GM18951 (cell line): ENCODE data around the gene OR52A1.
"Not testable (repeated sequence)": the region's sequence is repeated elsewhere in the genome, so short reads cannot be mapped to it uniquely, and the experiment has no call there.

ENCODE experiments used
- POLR2A ChIP-seq: IDR thresholded peaks from 4 replicates; pipeline ENCODE4 v1.6.1; 2011; ENCODE audit warnings: mild to moderate bottlenecking; ENCODE audit not compliant: insufficient read length, insufficient read depth; ENCODE audit errors: extremely low read depth
- in situ Hi-C: fragments of 300-500 bp; cut with MboI; formaldehyde crosslinking; loops from one replicate; pipeline ENCODE4 v1.12.0; 2022; ENCODE audit warnings: low sequenced_read_pairs, mixed read lengths, inconsistent platforms; ENCODE audit not compliant: unreplicated experiment

The OR52A1 gene

DNA sequence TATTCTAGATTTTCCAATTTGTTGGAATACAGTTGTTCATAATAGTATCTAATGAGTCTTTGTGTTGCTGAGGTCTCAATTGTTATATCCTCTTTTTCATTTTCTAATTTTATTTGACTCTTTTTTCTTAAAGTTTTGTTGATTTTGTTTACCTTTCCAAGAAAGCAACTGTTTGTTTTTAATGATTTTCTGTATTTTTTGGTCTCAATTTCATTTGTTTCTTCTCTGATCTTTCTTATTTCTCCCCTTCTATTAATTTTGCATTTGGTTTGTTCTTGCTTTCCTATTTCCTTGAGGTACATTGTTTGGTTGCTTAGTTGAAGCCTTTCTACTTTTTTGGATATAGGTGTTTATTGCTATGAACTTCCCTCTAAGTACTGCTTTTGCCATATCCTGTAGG lies 5.2 kb upstream of the OR52A1 start:
- in situ Hi-C loops: no loop called here
- no peak for TF ChIP-seq POLR2A

DNA sequence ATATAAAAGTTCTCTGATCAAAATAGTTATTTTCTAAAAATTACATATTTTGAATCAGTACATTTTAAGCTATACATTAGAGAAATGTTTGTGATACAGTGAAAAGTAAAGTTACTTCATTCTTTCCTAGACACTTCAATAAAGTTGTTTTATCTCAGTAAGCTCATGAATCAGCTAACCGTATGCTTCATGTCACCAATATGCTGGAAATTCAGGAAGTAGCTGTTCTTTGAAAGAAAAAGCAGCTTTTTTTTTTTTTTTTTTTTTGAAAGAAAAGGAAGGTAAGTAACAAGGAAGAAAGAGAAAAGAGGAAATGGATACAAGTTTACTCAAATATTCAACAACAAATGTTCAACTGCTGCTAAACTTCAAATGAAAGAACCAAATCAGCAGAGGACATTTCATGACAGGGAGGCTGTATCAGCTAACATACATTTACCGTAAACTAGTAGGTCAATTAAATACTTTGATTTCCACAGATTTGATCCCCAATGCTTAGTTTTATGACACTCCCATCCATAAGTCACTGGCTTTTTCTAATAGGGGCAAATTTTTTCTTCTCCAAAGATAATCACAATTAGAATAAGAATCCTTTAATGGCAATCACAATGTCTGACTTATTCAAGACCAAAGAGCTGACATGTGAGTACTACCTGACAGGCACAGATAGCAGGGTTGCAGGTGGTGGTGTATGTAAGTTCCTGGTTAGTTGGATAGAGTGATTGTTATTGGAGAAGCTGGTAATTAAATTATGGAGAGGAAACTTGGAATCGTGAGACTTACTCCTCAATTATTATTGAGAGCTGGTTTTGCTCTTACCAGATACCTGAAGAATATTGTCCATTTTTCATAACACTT lies 754 bp downstream of the OR52A1 start:
- no peak for TF ChIP-seq POLR2A
- in situ Hi-C loops: no loop called here

DNA sequence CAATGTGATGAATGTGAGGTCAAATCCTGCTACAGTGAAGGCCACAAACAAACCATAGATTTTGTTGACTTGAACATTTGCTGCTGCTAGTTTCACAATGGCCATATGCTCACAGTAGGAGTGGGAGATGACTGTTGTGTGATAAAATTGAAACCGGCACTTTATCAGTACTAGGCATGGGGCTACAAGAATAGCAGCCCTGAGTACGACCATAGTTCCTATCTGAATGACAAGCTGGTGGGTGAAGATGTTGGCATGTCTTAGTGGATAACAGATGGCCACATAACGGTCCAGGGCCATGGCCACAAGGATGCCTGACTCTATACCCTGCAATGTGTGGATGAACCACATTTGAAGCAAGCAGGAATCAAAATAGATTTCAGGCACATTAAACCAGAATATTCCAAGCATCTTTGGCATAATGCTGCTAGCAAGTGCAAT lies 2.8 kb downstream of the OR52A1 start:
- in situ Hi-C loops: no loop called here
- no peak for TF ChIP-seq POLR2A

DNA sequence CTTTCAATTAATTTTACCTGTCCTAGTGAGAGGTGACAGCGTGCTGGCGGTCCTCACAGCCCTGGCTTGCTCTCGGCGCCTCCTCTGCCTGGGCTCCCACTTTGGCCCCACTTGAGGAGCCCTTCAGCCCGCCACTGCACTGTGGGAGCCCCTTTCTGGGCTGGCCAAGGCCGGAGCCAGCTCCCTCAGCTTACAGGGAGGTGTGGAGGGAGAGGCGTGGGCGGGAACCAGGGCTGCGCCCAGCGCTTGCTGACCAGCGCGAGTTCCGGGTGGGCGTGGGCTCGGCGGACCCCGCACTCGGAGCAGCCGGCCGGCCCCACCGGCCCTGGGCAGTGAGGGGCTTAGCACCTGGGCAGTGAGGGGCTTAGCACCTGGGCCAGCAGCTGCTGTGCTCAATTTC lies 10.4 kb downstream of the OR52A1 start:
- in situ Hi-C loops: not testable (repeated sequence)

DNA sequence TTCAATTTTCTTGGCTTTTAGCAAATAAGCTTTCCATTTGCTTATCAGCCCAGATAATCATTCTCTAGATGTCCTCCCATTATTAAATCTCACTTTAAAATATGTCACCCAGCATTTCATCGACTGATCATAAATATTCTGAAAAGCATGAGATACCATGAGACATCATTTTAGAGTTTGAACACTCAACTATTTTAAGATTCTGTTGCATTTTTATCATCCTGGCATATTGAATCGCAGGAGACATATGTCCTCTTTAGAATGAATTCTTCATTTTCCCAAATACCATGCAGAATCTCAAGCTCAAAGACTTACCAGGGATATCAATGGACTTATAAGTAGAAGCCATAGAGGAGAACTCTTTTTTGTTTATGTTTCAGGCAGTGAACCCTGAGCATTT lies 16.6 kb downstream of the OR52A1 start, which contains the start of gene OR52A5:
OR52A5 (minus strand) TSS at position 361 of the 400 bp plus-strand sequence. CDS start 5,714 bp downstream, outside the sequence.
- TF ChIP-seq POLR2A: no peak
- in situ Hi-C loops: no loop called here

DNA sequence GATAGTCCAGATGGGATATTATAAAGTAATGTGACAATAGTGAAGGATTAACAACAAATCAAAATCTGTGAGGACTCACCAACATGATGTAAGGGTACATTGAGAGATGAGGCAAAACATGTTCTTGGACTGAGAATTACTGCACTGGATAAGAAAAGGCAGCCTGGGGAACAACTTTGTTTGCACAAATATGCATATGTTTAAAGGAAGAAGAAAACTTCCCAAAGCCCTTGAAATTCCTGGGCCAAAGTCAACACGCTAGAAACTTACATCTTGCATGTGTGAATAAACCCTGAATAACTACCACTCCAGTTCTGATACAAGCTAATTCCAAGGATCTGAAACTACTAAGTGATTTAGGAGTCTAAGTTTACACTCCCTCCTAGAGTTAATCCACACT lies 17.5 kb downstream of the OR52A1 start:
- in situ Hi-C loops: no loop called here
- no peak for TF ChIP-seq POLR2A

DNA sequence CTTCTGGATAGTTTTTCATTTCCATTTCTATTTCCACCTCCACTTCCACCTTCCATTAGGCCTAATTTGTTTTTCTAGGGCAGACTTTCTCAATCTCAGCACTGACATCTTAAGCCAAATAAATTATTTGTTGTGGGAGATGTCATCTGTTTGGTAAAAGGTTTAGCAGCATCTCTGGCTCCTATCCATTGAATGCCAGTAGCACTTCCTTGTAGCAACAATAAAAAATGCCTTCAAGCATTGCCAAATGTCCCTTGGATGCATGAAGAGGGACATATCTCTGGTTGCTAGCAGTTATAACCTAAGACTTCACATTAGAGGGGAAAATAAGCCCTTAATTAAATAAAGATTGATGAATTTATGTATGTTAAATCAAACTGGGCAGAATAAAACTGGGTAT lies 18.3 kb downstream of the OR52A1 start:
- in situ Hi-C loops: no loop called here
- TF ChIP-seq POLR2A: no peak

DNA sequence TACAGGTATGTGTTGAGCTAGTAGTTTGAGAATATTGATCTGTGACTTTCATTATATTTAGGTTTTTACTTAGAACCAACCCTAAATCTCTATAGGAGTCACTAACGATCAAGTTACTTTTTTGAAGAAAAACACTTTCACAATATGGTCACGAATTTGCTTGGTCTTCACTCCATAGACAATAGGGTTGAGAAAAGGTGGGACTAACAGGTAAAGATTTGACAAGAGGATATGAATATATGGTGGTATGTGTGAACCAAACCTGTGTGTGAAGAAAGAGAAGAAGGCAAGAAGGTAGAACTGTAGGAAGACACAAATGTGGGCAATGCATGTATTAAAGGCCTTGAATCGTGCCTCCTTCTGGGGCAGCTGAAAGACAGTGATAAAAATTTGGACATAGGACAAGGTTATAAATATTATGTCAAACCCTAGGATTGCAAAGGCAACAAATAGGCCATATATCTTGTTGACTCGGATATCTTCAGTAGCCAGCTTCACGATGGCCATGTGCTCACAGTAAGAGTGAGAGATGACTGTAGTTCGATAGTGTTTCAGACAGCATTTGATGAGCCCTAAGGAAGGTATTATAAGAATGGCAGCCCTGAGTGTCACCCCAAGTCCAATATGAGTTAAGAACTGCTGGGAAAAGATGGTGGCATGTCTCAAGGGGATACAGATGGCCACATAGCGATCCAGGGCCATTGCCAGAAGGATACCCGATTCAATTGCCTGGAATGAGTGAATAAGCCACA lies 22.8 kb downstream of the OR52A1 start:
- in situ Hi-C loops: no loop called here

DNA sequence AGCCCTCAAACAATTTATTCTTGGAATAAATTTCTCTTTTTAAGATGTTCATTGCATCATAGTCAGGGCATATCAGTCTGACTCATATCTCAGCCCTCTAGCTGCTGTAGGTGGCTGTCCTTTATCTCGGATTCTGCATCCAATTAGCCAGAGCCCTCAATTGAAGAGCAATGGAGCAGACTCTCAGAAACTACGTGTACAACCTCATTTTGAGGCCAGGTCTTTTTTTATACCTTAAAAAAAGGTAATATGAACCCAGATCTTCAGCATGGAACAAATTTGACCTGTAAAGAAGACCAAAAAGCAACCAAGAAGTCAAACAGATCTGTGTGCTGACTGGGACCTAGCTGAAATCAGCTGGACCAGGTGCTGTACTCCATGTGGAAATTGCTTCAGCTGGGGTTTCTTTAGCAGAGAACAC lies 25.1 kb downstream of the OR52A1 start:
- TF ChIP-seq POLR2A: no peak
- in situ Hi-C loops: no loop called here

More for the DNA sequence above, 22.8 kb downstream of the OR52A1 start:
- TF ChIP-seq POLR2A: no peak

DNA sequence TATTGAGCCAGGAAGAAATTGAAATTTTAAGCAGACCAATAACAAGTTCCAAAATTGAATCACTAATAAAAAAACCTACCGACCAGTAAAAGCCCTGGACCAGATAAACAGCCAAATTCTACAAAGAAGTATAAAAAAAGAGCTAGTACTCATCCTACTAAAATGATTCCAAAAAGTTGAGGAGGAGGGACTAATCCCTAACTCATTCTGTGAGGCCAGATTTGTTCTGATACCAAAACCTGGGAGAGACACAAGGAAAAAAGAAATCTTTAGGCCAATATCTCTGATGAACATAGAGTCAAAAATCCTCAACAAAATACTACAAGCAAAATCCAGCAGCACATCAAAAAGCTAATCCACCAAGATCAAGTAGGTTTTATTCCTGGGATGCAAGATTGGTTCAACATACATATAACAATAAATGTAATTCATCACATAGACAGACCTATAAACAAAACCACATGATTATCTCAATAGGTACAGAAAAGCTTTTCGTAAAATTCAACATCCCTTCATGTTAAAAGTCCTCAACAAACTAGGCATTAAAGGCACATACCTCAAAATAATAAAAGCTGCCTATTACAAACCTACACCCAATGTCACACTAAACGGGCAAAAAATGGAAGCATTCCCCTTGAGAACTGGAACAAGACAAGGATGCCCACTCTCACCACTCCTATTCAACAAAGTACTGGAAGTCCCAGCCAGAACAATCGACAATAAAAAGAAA lies 29.5 kb downstream of the OR52A1 start:
- in situ Hi-C loops: no loop called here
- no peak for TF ChIP-seq POLR2A

DNA sequence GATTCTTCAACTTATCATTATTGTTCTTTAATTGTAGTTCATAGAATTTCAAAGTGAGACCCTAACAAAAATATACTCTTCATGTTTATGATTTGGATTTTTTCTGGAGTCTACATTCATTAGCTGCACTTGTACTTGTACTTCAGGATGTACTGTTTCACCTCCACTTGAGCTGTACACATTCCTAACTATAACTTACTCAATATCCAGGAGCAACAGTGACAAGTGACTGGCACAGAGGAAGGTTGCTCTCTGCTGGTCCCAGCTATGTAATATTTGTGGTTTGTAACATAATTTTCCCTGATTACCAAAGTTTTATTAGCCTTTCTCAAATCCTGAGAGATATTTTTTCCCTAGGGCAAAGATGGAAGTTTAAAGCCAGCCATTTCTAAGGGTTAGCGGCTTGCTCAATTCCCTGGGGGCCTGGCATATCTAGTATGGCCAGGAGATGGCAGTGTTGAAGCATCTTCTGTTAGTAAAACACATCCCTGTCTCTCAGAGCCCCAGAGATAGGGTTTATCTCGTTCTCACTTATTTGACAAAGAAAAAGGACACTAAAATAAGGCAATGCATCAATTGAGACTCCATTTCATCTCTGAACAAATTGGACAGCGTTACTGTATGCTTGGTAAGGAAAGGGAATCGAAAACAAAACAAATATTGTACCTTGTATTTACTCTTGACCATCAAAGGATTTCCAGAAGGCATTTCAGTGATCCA lies 30.6 kb downstream of the OR52A1 start:
- in situ Hi-C loops: no loop called here
- TF ChIP-seq POLR2A: no peak

DNA sequence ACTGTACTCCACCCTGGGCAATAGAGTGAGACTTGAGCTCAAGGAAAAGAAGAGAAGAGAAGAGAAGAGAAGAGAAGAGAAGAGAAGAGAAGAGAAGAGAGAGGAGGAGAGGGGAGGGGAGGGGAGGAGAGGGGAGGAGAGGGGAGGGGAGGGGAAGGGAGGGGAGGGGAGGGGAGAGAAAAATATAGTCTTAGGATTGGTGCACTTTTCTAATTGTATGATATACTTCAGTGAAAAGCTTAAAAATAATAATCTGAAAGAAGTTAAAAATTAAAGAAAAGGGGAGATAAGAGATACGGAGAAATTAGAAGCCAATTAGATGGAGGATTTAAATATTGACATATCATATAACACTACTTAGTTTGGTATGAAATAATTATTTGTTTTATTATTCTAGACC lies 35.7 kb downstream of the OR52A1 start:
- no peak for TF ChIP-seq POLR2A
- in situ Hi-C loops: no loop called here

DNA sequence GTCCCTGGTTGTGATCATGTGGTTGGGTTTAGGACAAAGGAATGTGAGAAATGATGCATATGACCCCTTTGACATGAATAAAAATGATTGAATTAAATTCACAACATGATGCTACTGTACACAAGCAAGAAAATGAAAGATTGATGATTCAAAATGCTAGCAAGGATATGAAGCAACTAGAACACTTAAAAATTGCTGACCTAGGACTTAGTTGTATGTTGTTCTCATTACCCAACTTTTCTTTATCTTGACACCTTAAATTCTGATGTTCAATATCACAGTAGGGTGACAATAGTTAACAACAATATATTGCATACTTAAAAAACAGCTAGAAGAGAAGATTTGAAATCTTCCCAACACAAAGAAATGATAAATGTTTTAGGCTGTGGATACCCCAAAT lies 37.0 kb downstream of the OR52A1 start:
- TF ChIP-seq POLR2A: no peak
- in situ Hi-C loops: no loop called here
